Peyer's patch (tissue), 4 donors: ENCODE results near the gene ADAMTS14.

Experiments used
- POLR2A ChIP-seq, 2 donors: fragments of 450-650 bp; IDR thresholded peaks; one replicate each; pipeline ENCODE4 v1.5.1; 2017; ENCODE audit warnings: antibody characterized with exemption in 2 of 2, mild to moderate bottlenecking in 2 of 2, moderate library complexity in 2 of 2
- TF ChIP-seq, protein P1 (sequence below), 6 experiments: fragments of 450-650 bp in 4 of 6; fragments of 200-600 bp in 2 of 6; sonication (generic) in 1 of 6; IDR thresholded peaks; one replicate each; pipeline ENCODE4 v1.5.1; 2017 to 2019; ENCODE audit warnings: antibody characterized with exemption in 6 of 6, mild to moderate bottlenecking in 3 of 6, moderate library complexity in 1 of 6

- TF ChIP-seq, protein P1, sequence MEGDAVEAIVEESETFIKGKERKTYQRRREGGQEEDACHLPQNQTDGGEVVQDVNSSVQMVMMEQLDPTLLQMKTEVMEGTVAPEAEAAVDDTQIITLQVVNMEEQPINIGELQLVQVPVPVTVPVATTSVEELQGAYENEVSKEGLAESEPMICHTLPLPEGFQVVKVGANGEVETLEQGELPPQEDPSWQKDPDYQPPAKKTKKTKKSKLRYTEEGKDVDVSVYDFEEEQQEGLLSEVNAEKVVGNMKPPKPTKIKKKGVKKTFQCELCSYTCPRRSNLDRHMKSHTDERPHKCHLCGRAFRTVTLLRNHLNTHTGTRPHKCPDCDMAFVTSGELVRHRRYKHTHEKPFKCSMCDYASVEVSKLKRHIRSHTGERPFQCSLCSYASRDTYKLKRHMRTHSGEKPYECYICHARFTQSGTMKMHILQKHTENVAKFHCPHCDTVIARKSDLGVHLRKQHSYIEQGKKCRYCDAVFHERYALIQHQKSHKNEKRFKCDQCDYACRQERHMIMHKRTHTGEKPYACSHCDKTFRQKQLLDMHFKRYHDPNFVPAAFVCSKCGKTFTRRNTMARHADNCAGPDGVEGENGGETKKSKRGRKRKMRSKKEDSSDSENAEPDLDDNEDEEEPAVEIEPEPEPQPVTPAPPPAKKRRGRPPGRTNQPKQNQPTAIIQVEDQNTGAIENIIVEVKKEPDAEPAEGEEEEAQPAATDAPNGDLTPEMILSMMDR (IDR thresholded peaks at IDR 0.05): no peak
- TF ChIP-seq POLR2A (IDR thresholded peaks at IDR 0.05): no peak
Measured at GRCh38 chr10:70675496-70676161, 3.3 kb downstream of the ADAMTS14 start.
